ENCODE data around the gene ERC1.

The ERC1 gene

DNA sequence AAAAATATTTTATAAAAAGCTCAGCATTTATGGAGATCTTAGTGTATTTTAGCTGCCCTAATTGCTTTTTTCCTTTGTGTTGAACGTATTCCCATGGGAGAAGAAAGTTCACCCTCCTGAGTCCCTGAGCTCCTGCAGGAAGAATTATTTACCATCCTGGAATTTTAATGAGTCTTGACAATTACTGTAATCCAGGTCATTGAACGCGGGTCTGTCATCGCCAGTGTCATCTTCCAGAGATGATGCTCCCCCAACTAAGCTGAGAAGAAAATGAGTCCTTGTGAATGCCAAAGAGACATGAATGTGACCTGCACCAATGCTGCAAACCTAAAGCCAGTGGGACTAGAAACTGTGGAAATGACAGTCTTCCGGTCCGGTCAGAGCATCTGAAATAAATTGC lies 473.9 kb downstream of the ERC1 start:
- ChIA-PET POLR2A (no interaction called here), CTCF (interaction anchor here (1.0 kb wide), 1 partner anchor 12 kb away, joined by 3 read pairs; no protein-coding TSS in a partner anchor)
- TF ChIP-seq CTCF (IDR thresholded peaks at IDR 0.05; ENCODE audit: control extremely low read depth, extremely low read depth, low read depth, missing control alignments), result no peak
- no peak for DNase-seq (ENCODE audit: extremely low spot score)

DNA sequence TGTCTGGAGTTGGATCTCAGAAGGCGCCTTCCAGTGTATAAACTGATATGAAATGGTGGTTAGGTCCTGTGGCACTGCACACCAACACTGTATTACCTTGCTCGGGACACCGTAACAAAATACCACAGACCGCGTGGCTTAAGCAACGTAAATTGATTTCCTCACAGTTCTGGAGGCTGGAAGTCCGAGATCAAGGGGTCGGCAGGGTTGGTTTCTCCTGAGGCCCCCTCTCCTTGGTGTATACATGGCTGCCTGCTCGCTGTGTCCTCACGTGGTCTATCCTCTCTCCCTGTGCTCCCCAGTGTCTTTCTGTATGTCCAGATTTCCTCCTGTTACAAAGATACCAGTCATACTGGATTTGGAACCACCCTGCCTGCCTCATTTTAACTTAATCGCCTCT lies 475.0 kb downstream of the ERC1 start:
- POLR2A ChIA-PET, result no interaction called here
- CTCF ChIA-PET, result no interaction called here
- no peak for DNase-seq (ENCODE audit: extremely low spot score)
- TF ChIP-seq CTCF (IDR thresholded peaks at IDR 0.05; ENCODE audit: control extremely low read depth, extremely low read depth, low read depth, missing control alignments), result no peak

DNA sequence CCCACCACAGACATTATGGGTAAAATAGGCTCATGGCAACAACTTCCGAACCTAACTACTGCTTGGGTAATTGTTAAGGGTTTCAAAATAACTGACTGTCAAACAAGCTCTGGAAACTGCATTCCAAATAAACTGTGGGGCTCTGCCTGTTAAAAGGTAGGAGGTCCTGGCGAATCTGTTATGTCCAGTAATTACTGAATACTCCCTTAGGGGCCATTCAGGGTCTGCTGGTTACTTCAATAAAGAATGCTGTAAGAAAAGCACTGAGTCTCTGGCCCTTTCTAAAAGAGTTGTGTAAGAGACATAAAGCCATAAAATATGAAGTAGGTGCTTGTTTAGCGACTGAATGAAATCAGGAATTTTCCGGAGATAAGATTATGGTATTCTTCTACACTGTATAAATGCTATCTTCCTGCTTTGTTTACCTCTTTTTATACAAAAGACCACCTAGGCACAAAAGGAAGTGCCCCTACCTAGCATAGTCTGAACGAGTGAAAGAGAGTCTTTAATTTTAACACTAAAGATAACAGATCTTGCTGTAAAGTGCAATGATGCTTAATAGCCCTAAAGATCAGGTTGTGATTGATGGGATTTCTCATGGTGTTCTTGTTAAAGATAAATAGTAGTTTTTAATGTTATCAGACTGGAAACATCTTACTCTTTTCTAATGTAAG lies 475.6 kb downstream of the ERC1 start:
- no peak for TF ChIP-seq CTCF (IDR thresholded peaks at IDR 0.05; ENCODE audit: control extremely low read depth, extremely low read depth, low read depth, missing control alignments)
- POLR2A ChIA-PET, result no interaction called here
- CTCF ChIA-PET, result no interaction called here
- DNase-seq (ENCODE audit: extremely low spot score), result no peak

GRCh38 chr12:1467710-1468109 lies 476.7 kb downstream of the ERC1 start:
- ChIA-PET POLR2A (no interaction called here), CTCF (interaction anchor here (1.1 kb wide), 1 partner anchor 9 kb away, joined by 3 read pairs; no protein-coding TSS in a partner anchor)
- TF ChIP-seq CTCF (IDR thresholded peaks at IDR 0.05; ENCODE audit: control extremely low read depth, extremely low read depth, low read depth, missing control alignments), result no peak
- no peak for DNase-seq (ENCODE audit: extremely low spot score)

- no peak for DNase-seq (ENCODE audit: extremely low spot score)
- POLR2A ChIA-PET, result no interaction called here
- TF ChIP-seq CTCF (IDR thresholded peaks at IDR 0.05; ENCODE audit: control extremely low read depth, extremely low read depth, low read depth, missing control alignments), result no peak
- CTCF ChIA-PET, result interaction anchor here (1.0 to 1.2 kb wide), 2 partner anchors 103 to 345 kb away, joined by 3 read pairs; no protein-coding TSS in a partner anchor
These were observed 478.0 kb downstream of the ERC1 start for GRCh38 chr12:1469070-1469469.

DNA sequence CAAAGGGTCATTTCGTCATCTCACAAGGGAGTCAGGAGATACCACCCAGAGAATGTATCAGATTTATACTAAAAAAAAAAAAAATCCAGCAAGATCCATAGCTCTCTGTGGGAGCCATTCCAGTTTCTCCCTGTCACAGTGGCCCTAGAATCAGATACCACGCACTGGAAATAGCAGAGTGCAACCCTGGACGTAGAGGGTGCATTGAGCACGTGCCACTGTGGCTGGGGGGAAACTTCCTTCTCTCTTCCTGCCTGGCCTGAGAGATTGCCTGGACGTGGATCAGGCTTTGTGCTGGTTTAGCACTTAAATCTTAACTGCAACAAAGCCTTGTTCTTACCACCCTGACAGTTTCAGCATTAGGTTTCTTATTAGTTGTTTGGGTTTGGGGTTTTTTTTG lies 479.0 kb downstream of the ERC1 start:
- no peak for TF ChIP-seq CTCF (IDR thresholded peaks at IDR 0.05; ENCODE audit: control extremely low read depth, extremely low read depth, low read depth, missing control alignments)
- ChIA-PET POLR2A (no interaction called here), CTCF (interaction anchor here (1.2 kb wide), 1 partner anchor 102 kb away, joined by 3 read pairs; no protein-coding TSS in a partner anchor)
- no peak for DNase-seq (ENCODE audit: extremely low spot score)
